A673 (cell line): ENCODE results near the gene MIDN.

Experiments used
- EZH2 ChIP-seq: fragments of 200-600 bp; sonication (generic); IDR thresholded peaks from 2 replicates; pipeline ENCODE4 v1.6.1; 2017; ENCODE audit warnings: borderline replicate concordance, low read depth, mild to moderate bottlenecking, mixed read lengths, antibody characterized with exemption, low read length; ENCODE audit not compliant: poor library complexity, severe bottlenecking
- TF ChIP-seq, protein P1 (sequence below): fragments of 300-800, 200-600 bp; sonication (generic); conservative IDR thresholded peaks from 2 replicates; pipeline ENCODE4 v1.5.1; 2017; ENCODE audit warnings: low read depth, mild to moderate bottlenecking, antibody characterized with exemption, low read length, moderate library complexity, mixed read lengths

- TF ChIP-seq, protein P1, sequence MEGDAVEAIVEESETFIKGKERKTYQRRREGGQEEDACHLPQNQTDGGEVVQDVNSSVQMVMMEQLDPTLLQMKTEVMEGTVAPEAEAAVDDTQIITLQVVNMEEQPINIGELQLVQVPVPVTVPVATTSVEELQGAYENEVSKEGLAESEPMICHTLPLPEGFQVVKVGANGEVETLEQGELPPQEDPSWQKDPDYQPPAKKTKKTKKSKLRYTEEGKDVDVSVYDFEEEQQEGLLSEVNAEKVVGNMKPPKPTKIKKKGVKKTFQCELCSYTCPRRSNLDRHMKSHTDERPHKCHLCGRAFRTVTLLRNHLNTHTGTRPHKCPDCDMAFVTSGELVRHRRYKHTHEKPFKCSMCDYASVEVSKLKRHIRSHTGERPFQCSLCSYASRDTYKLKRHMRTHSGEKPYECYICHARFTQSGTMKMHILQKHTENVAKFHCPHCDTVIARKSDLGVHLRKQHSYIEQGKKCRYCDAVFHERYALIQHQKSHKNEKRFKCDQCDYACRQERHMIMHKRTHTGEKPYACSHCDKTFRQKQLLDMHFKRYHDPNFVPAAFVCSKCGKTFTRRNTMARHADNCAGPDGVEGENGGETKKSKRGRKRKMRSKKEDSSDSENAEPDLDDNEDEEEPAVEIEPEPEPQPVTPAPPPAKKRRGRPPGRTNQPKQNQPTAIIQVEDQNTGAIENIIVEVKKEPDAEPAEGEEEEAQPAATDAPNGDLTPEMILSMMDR = no peak
- TF ChIP-seq EZH2 = no peak
Observed at GRCh38 chr19:1229056-1229923, 19.1 kb upstream of the MIDN start.
